Stimulated activated CD4-positive, alpha-beta T cell treated with anti-CD3 and anti-CD28 coated beads, Interleukin-4, amount 100 ng/mL, for 4 hours (primary cell): ENCODE data around the gene MATCAP1.

ENCODE experiments used
- DNase-seq, 2 experiments: peaks; one replicate each; pipeline ENCODE4 v3.0.0-alpha.2; 2020

The MATCAP1 gene

GRCh38 chr16:67155295-67156142, 28.2 kb downstream of the MATCAP1 start:
- peak; percentile 70 to 83 for DNase-seq

- no peak for DNase-seq
Observed at GRCh38 chr16:67154578-67155294, 29.0 kb downstream of the MATCAP1 start.

- no peak for DNase-seq
Observed at GRCh38 chr16:67151431-67152097, 32.2 kb downstream of the MATCAP1 start.

GRCh38 chr16:67150833-67151396, 32.8 kb downstream of the MATCAP1 start, which contains the start of gene B3GNT9:
Gene B3GNT9 (minus strand): TSS chr16:67150998. CDS start chr16:67150485, 513 bp downstream.
- DNase-seq = peak in 1 of 2 experiments; percentile 29

GRCh38 chr16:67150047-67150832, 33.5 kb downstream of the MATCAP1 start:
- peak in 1 of 2 experiments; percentile 74 for DNase-seq

- no peak for DNase-seq
Observed at GRCh38 chr16:67149276-67150046, 34.3 kb downstream of the MATCAP1 start.

GRCh38 chr16:67148656-67149275, 35.0 kb downstream of the MATCAP1 start:
- no peak for DNase-seq

- DNase-seq = no peak
Observed at GRCh38 chr16:67148221-67148620, 35.5 kb downstream of the MATCAP1 start.

GRCh38 chr16:67147437-67148140, 36.2 kb downstream of the MATCAP1 start:
- no peak for DNase-seq

- DNase-seq = no peak
Observed at GRCh38 chr16:67146523-67147357, 37.0 kb downstream of the MATCAP1 start.

- no peak for DNase-seq
Observed at GRCh38 chr16:67145746-67146145, 38.0 kb downstream of the MATCAP1 start.

- DNase-seq = no peak
Observed at GRCh38 chr16:67144943-67145342, 38.8 kb downstream of the MATCAP1 start.

GRCh38 chr16:67142342-67142741, 41.4 kb downstream of the MATCAP1 start:
- no peak for DNase-seq

GRCh38 chr16:67141391-67141790, 42.4 kb downstream of the MATCAP1 start:
- no peak for DNase-seq

- DNase-seq = no peak
Observed at GRCh38 chr16:67137605-67138004, 46.2 kb downstream of the MATCAP1 start.

- DNase-seq = no peak
Observed at GRCh38 chr16:67129422-67129821, 54.3 kb downstream of the MATCAP1 start.

GRCh38 chr16:67128887-67129286, 54.9 kb downstream of the MATCAP1 start:
- no peak for DNase-seq

- no peak for DNase-seq
Observed at GRCh38 chr16:67128417-67128816, 55.3 kb downstream of the MATCAP1 start.
